HepG2 (cell line): ENCODE measurements around the gene MXD3. TPM values are rescaled to one million over a fixed set of nuclear protein-coding genes. Genes with fewer than 3 reads are reported as not detected.

Source experiments
- ATAC-seq: fragments of 200-7000 bp; cut with Tn5 transposase; 3 replicates; pipeline ENCODE4 v1.9.1; 2020; ENCODE audit warnings: mild to moderate bottlenecking, moderate library complexity
- BruUV-seq: library from RNA; stranded (reverse); fragments of 400-500 nt; replicated peaks from 2 replicates; lab custom pipeline; 2021; lab: Mats Ljungman, UMichigan
- CTCF ChIA-PET: fragments of 300-600 bp; formaldehyde crosslinking; extraction: SDS; loops from one replicate; lab custom pipeline; 2021; ENCODE audit warnings: low total read pairs, inconsistent platforms, low intra/inter-chr PET ratio; lab: Yijun Ruan, JAX
- POLR2A ChIA-PET: fragments of 350-600 bp; sonication (Branson Sonifier 250); formaldehyde crosslinking; loops from one replicate; lab custom pipeline; 2020; ENCODE audit warnings: antibody characterized with exemption, inconsistent platforms; lab: Yijun Ruan, JAX
- DNase-seq: peaks from one replicate; pipeline ENCODE4 v3.0.0-alpha.2; 2015; ENCODE audit warnings: low spot score
- FAIRE-seq: peaks from 3 replicates; lab custom pipeline; 2011; peaks lifted over from hg19 to GRCh38; lab: Jason Lieb, UNC
- H2AFZ ChIP-seq: one replicate; pipeline ENCODE4 v1.6.1; 2011; ENCODE audit warnings: low read length, inconsistent platforms
- H3K27ac ChIP-seq: fragments of 300-600 bp; 3 replicates; pipeline ENCODE4 v1.8.0; 2011; ENCODE audit warnings: mixed run types, mild to moderate bottlenecking, mixed read lengths, low read length, inconsistent platforms; ENCODE audit not compliant: insufficient read depth; ENCODE audit errors: extremely low read length
- H3K27me3 ChIP-seq, 2 experiments: fragments of 200-600 bp in 1 of 2; 2 replicates in 1 of 2; 3 replicates in 1 of 2; pipeline versions ENCODE4 v1.6.0 to v1.8.0; 2011; ENCODE audit warnings: low read length in 2 of 2, mild to moderate bottlenecking in 2 of 2, moderate library complexity in 2 of 2, inconsistent platforms in 1 of 2; ENCODE audit not compliant: insufficient read depth in 2 of 2, control insufficient read depth in 1 of 2
- H3K36me3 ChIP-seq, 2 experiments: fragments of 200-600 bp in 1 of 2; replicated peaks in 1 of 2; 2 replicates in 1 of 2; 3 replicates in 1 of 2; pipeline versions ENCODE4 v1.5.1 to v1.8.0; 2011; ENCODE audit warnings: low read length in 2 of 2, inconsistent platforms in 1 of 2; ENCODE audit not compliant: insufficient read depth in 2 of 2, control insufficient read depth in 1 of 2
- H3K4me1 ChIP-seq: 2 replicates; pipeline ENCODE4 v1.5.1; 2012; ENCODE audit warnings: low read length, inconsistent platforms; ENCODE audit not compliant: insufficient read depth
- H3K4me2 ChIP-seq: 2 replicates; pipeline ENCODE4 v1.6.0; 2011; ENCODE audit warnings: low read depth, low read length, inconsistent platforms
- H3K4me3 ChIP-seq, 3 experiments: fragments of 200-600 bp in 1 of 3; sonication (generic), shearing (Covaris generic) in 1 of 3; replicated peaks in 1 of 3; 2 replicates each; pipeline ENCODE4 v1.5.1; 2011 to 2016; ENCODE audit warnings: low read length in 3 of 3, inconsistent platforms in 2 of 3, low read depth in 2 of 3, mild to moderate bottlenecking in 2 of 3, control low read depth in 1 of 3, mixed read lengths in 1 of 3; ENCODE audit not compliant: insufficient read depth in 1 of 3
- H3K79me2 ChIP-seq: one replicate; pipeline ENCODE4 v1.6.1; 2011; ENCODE audit warnings: low read length, inconsistent platforms; ENCODE audit not compliant: insufficient read depth
- H3K9ac ChIP-seq: 2 replicates; pipeline ENCODE4 v1.6.0; 2011; ENCODE audit warnings: mild to moderate bottlenecking, low read depth, low read length, inconsistent platforms; ENCODE audit not compliant: insufficient read depth
- H3K9me3 ChIP-seq: 2 replicates; pipeline ENCODE4 v1.5.1; 2012; ENCODE audit warnings: mild to moderate bottlenecking, low read length
- H4K20me1 ChIP-seq: 2 replicates; pipeline ENCODE4 v1.6.0; 2011; ENCODE audit warnings: inconsistent platforms, mild to moderate bottlenecking, low read length, moderate library complexity; ENCODE audit not compliant: insufficient read depth
- ASH2L ChIP-seq: fragments of 300-600, 200-600 bp; sonication (generic); IDR thresholded peaks from 2 replicates; pipeline ENCODE4 v1.7.0; 2017; ENCODE audit warnings: low read depth, mild to moderate bottlenecking, moderate library complexity, mixed read lengths, low read length; ENCODE audit not compliant: insufficient read length
- GATAD1 ChIP-seq: IDR thresholded peaks from 2 replicates; pipeline ENCODE4 v1.6.1; 2016; ENCODE audit warnings: missing genetic modification reagents, missing compliant biosample characterization
- GFI1 ChIP-seq: sonication (generic); formaldehyde crosslinking; IDR thresholded peaks from 2 replicates; pipeline ENCODE4 v1.5.0; 2020; ENCODE audit warnings: missing genetic modification reagents, mild to moderate bottlenecking, borderline replicate concordance
- HDAC1 ChIP-seq: sonication (generic); formaldehyde crosslinking; IDR thresholded peaks from 2 replicates; pipeline ENCODE4 v1.5.1; 2020; ENCODE audit warnings: mild to moderate bottlenecking, missing genetic modification reagents
- HNF4A ChIP-seq: sonication (generic); formaldehyde crosslinking; IDR thresholded peaks from 2 replicates; pipeline ENCODE4 v1.4.0; 2020; ENCODE audit warnings: missing genetic modification reagents
- HNRNPL ChIP-seq: fragments of 200-400 bp; formaldehyde crosslinking; IDR thresholded peaks from 2 replicates; pipeline ENCODE4 v1.6.1; 2017; ENCODE audit warnings: mild to moderate bottlenecking, low read depth, low read length
- KLF9 ChIP-seq: IDR thresholded peaks from 2 replicates; pipeline ENCODE4 v1.6.1; 2016; ENCODE audit warnings: low read depth
- PRPF4 ChIP-seq: fragments of 200-400 bp; formaldehyde crosslinking; IDR thresholded peaks from 2 replicates; pipeline ENCODE4 v1.6.1; 2016; ENCODE audit warnings: low read length, low read depth; ENCODE audit not compliant: poor library complexity, severe bottlenecking
- SAP130 ChIP-seq: IDR thresholded peaks from 2 replicates; pipeline ENCODE4 v1.6.1; 2016; ENCODE audit warnings: low read depth
- SIN3A ChIP-seq: IDR thresholded peaks from 2 replicates; pipeline ENCODE4 v1.6.1; 2011; ENCODE audit warnings: low read depth, mild to moderate bottlenecking, control low read depth, low read length, borderline replicate concordance
- SOX5 ChIP-seq: IDR thresholded peaks from 2 replicates; pipeline ENCODE4 v1.6.1; 2016; ENCODE audit warnings: borderline replicate concordance
- ZNF24 ChIP-seq: fragments of 450-650 bp; IDR thresholded peaks from 2 replicates; pipeline ENCODE4 v1.6.1; 2017; ENCODE audit warnings: antibody characterized with exemption, mild to moderate bottlenecking
- ZNF768 ChIP-seq: sonication (generic); formaldehyde crosslinking; IDR thresholded peaks from 2 replicates; pipeline ENCODE4 v1.4.0; 2020; ENCODE audit warnings: missing genetic modification reagents
- WGBS: methylation state at CpG from one replicate; pipeline ENCODE4 v1.1.6; 2017; ENCODE audit warnings: low lambda C conversion rate; 5-methylcytosine and 5-hydroxymethylcytosine counted together
- in situ Hi-C: cut with HindIII; loops from 2 replicates; pipeline ENCODE4 v1.10.0; 2017; ENCODE audit warnings: low pct_unique_long_range_greater_than_20kb; ENCODE audit not compliant: extremely low pct_ligation_motif_present
- intact Hi-C: fragments of 100-400 bp; cut with micrococcal nuclease; formaldehyde crosslinking; loops from one replicate; pipeline ENCODE4 v1.10.0; 2022; ENCODE audit not compliant: unreplicated experiment
- polyA plus RNA-seq, 8 experiments: library from polyadenylated mRNA; depleted of rRNA in 3 of 8; stranded (reverse) in 7 of 8; unstranded in 1 of 8; fragments of >200 nt; fragmentation: Illumina TruSeq in 4 of 8; extraction: Trizol in 4 of 8; gene quantifications; 2 replicates each; pipeline versions ENCODE4 v1.2.1 to v1.2.3, GENCODE V29; 2011 to 2016; ENCODE audit warnings: low read depth in 4 of 8, missing spikeins in 1 of 8, mixed read lengths in 1 of 8; ENCODE audit not compliant: insufficient read depth in 1 of 8
- total RNA-seq, 5 experiments: library from RNA; depleted of rRNA; stranded (reverse); fragments of >200 nt; fragmentation: Illumina TruSeq; extraction: Trizol; gene quantifications; 2 replicates each; pipeline ENCODE4 v1.2.3, GENCODE V29; 2016; ENCODE audit warnings: low read depth in 1 of 5
- TF ChIP-seq, protein P1 (sequence below): sonication (generic); formaldehyde crosslinking; IDR thresholded peaks from 2 replicates; pipeline ENCODE4 v1.8.0; 2023; ENCODE audit warnings: mild to moderate bottlenecking, missing genetic modification reagents
- TF ChIP-seq, protein P2 (sequence below): IDR thresholded peaks from 2 replicates; pipeline ENCODE4 v1.6.1; 2016; ENCODE audit warnings: missing compliant biosample characterization, missing genetic modification reagents, borderline replicate concordance
- TF ChIP-seq, protein P3 (sequence below): sonication (generic); formaldehyde crosslinking; IDR thresholded peaks from 2 replicates; pipeline ENCODE4 v1.5.0; 2020; ENCODE audit warnings: mild to moderate bottlenecking, missing genetic modification reagents, moderate library complexity
- TF ChIP-seq, protein P4 (sequence below): sonication (generic); formaldehyde crosslinking; IDR thresholded peaks from 2 replicates; pipeline ENCODE4 v1.8.1; 2023; ENCODE audit warnings: mild to moderate bottlenecking, missing genetic modification reagents

The MXD3 gene
- total and polyA plus RNA-seq, 2 of the 13 experiments (the other 11 are each of a cell fraction or from before 2014, with no cell fraction given): 10.5 to 12.8 TPM

DNA sequence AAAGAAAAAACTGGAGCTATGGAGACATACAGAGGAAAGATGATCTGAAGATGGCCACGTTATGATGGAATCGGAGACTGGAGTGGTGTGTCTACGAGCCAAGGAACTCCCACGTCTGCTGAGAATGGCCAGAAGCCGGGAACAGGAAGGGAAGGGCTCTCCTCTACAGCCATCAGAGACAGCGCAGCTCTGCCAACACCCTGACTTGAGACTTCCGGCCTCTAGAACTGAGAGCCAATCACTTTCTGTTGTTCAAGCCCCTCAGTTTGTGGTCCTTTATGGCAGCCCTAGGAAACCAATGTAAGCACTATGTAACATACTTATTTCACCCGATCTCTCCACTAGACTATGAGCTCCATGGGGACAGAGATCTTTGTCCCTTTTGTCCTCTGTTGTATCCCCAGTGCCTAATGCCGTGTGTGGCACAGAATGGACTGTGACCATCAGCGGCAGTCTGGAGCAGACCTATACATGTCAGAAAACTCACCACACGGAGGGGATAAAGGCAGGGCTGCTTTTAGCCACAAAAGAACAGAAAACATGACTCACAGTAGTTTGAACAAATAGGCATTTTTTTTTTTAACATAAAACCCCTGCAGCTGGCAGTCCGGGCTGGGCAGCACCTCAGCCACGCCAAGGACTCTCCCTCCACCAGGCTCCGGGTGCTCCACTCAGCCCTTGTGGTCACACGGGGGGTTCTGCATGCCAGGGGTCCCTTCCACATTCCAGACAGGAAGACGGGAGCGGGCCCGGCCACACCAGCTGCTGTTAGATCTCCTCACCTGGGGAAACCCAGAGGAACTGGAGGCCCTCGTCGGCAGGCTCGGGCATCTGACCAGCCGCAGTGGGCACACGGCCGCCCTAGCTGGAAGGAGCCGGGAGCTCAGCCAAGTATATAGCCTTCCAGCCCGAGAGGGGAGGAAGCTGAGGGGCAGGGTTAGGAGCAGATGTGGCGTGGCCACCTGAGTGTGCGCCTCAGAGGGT lies 16.1 kb upstream of the MXD3 start:
- Histone ChIP-seq H3K79me2 (peaks cover 8% of the 10 kb centered on the region), H3K9me3 (no peaks in the 10 kb centered on the region), H3K36me3 (peaks cover 6 to 38% of the 10 kb centered on the region in 2 experiments; a peak in 4 of 5 replicates), H3K27ac (peak overlapping the region; percentile 83), H3K4me1 (peaks cover 60% of the 10 kb centered on the region), H3K27me3 (no peaks in the 10 kb centered on the region), H3K4me3 (no peak overlapping the region; a peak in 2 of 6 replicates), H2AFZ (no peak overlapping the region), H3K4me2 (peak overlapping the region; percentile 56), H3K9ac (peak overlapping the region; percentile 61), H4K20me1 (no peaks in the 10 kb centered on the region)
- peak; percentile 63 for FAIRE-seq
- peak; percentile 68 for DNase-seq
- intact Hi-C loops: loop anchor here (5.0 kb wide), 1 partner anchor 119 kb away; the partner anchor contains the start of gene PRR7
- ChIA-PET CTCF (no interaction called here), POLR2A (interaction anchor here (0.9 to 2.7 kb wide), 5 partner anchors 25 to 241 kb away, joined by 3 to 31 read pairs (median 9); partner anchors contain the start of genes FGFR4 and LMAN2)
- peak; percentile 78 for ATAC-seq
- BruUV-seq: no TSS peak
- WGBS: 69% methylated on average over 25 of the region's 28 CpGs
- in situ Hi-C loops: no loop called here
- TF ChIP-seq, protein P1, sequence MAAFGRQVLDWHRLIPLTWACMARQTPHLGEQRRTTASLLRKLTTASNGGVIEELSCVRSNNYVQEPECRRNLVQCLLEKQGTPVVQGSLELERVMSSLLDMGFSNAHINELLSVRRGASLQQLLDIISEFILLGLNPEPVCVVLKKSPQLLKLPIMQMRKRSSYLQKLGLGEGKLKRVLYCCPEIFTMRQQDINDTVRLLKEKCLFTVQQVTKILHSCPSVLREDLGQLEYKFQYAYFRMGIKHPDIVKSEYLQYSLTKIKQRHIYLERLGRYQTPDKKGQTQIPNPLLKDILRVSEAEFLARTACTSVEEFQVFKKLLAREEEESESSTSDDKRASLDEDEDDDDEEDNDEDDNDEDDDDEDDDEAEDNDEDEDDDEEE (CRISPR knock-in tag): 0 out of 2 replicates have a peak, but pooled peaks have one; percentile 25
- TF ChIP-seq, protein P2, sequence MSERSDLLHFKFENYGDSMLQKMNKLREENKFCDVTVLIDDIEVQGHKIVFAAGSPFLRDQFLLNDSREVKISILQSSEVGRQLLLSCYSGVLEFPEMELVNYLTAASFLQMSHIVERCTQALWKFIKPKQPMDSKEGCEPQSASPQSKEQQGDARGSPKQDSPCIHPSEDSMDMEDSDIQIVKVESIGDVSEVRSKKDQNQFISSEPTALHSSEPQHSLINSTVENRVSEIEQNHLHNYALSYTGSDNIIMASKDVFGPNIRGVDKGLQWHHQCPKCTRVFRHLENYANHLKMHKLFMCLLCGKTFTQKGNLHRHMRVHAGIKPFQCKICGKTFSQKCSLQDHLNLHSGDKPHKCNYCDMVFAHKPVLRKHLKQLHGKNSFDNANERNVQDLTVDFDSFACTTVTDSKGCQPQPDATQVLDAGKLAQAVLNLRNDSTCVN (CRISPR knock-in tag): peak; percentile 70; the same call in 1 of the 2 replicates
- TF ChIP-seq HNRNPL (peak; percentile 80; the same call in 1 of the 2 replicates), SIN3A (0 out of 2 replicates have a peak, but pooled peaks have one; percentile 27), HNF4A (CRISPR knock-in tag) (peak; percentile 68), HDAC1 (CRISPR knock-in tag) (0 out of 2 replicates have a peak, but pooled peaks have one; percentile 31), ZNF24 (no peak; the same call in 1 of the 2 replicates), GATAD1 (CRISPR knock-in tag) (0 out of 2 replicates have a peak, but pooled peaks have one; percentile 34), KLF9 (no peak), PRPF4 (peak; percentile 42), SOX5 (CRISPR knock-in tag) (peak; percentile 54; the same call in 1 of the 2 replicates), GFI1 (CRISPR knock-in tag) (0 out of 2 replicates have a peak, but pooled peaks have one; percentile 19), SAP130 (CRISPR knock-in tag) (0 out of 2 replicates have a peak, but pooled peaks have one; percentile 39), ZNF768 (CRISPR knock-in tag) (0 out of 2 replicates have a peak, but pooled peaks have one; percentile 9), ASH2L (peak; percentile 43)
- TF ChIP-seq, protein P3, sequence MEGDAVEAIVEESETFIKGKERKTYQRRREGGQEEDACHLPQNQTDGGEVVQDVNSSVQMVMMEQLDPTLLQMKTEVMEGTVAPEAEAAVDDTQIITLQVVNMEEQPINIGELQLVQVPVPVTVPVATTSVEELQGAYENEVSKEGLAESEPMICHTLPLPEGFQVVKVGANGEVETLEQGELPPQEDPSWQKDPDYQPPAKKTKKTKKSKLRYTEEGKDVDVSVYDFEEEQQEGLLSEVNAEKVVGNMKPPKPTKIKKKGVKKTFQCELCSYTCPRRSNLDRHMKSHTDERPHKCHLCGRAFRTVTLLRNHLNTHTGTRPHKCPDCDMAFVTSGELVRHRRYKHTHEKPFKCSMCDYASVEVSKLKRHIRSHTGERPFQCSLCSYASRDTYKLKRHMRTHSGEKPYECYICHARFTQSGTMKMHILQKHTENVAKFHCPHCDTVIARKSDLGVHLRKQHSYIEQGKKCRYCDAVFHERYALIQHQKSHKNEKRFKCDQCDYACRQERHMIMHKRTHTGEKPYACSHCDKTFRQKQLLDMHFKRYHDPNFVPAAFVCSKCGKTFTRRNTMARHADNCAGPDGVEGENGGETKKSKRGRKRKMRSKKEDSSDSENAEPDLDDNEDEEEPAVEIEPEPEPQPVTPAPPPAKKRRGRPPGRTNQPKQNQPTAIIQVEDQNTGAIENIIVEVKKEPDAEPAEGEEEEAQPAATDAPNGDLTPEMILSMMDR (CRISPR knock-in tag): peak; percentile 29; the same call in 1 of the 2 replicates
- TF ChIP-seq, protein P4, sequence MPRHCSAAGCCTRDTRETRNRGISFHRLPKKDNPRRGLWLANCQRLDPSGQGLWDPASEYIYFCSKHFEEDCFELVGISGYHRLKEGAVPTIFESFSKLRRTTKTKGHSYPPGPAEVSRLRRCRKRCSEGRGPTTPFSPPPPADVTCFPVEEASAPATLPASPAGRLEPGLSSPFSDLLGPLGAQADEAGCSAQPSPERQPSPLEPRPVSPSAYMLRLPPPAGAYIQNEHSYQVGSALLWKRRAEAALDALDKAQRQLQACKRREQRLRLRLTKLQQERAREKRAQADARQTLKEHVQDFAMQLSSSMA: no peak
